ENCODE results near the gene MRPL23. TPM values are rescaled to one million over a fixed set of nuclear protein-coding genes. Genes with fewer than 3 reads are reported as not detected.

The MRPL23 gene
- total RNA-seq, 1 experiment from 2014 or later, result 76.3 TPM

DNA sequence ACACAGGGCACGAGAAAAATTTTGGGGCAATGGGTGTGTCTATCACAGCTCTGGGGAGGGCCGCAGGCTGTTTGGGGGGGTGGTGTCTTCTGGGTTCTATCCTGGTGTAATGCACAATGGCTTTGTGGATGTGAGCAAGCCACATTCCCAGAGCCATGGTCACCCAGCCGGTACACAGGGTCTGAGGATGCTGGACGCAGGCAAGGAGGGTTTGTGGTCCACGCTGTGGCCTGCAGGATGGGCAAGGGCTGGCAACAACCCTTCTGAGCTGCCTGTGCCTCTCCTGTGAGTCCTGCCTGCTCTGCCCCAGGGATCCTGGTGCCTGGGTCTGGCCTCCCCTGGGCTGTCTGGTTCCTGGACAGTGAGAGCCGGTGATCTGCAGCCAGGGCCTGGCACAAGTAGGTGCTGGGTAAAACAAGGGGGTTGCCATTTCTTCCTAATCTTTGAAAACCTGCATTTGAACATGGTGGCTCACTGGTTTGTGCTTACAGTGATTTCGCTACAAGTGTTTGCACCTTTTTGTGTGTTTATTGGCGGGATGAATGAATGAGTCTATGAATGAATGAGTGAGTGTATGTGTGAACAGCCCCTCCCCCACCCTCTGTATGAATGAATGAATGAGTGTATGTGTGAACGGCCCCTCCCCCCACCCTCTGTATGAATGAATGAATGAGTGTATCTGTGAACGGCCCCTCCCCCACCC is 4.4 kb upstream of the MRPL23 start:
- intact Hi-C loops (cut with micrococcal nuclease; ENCODE audit: unreplicated experiment), result no loop called here
- Histone ChIP-seq H3K4me3 (no peak overlapping the region), H3K27ac (no peak overlapping the region), H3K79me2 (ENCODE audit: low read depth) (no peaks in the 10 kb centered on the region), H2AFZ (no peak overlapping the region), H3K27me3 (ENCODE audit: insufficient read depth, low read depth) (no peaks in the 10 kb centered on the region; the same call in 1 of the 2 replicates), H3K9me2 (ENCODE audit: insufficient read depth) (no peaks in the 10 kb centered on the region), H4K20me1 (ENCODE audit: insufficient read depth) (no peaks in the 10 kb centered on the region), H3F3A (ENCODE audit: insufficient read depth, low read depth) (no peaks in the 10 kb centered on the region), H3K9me3 (ENCODE audit: insufficient read depth, low read depth) (no peaks in the 10 kb centered on the region), H3K36me3 (ENCODE audit: low read depth) (no peaks in the 10 kb centered on the region), H3K4me2 (no peak overlapping the region), H3K4me1 (replicated peaks; ENCODE audit: insufficient read depth) (no peaks in the 10 kb centered on the region)
- ChIA-PET POLR2A (ENCODE audit: unreplicated experiment) (no interaction called here), CTCF (no interaction called here)
- no peak for DNase-seq
- no TSS peak for BruUV-seq (replicated peaks)
- TF ChIP-seq, protein P1, sequence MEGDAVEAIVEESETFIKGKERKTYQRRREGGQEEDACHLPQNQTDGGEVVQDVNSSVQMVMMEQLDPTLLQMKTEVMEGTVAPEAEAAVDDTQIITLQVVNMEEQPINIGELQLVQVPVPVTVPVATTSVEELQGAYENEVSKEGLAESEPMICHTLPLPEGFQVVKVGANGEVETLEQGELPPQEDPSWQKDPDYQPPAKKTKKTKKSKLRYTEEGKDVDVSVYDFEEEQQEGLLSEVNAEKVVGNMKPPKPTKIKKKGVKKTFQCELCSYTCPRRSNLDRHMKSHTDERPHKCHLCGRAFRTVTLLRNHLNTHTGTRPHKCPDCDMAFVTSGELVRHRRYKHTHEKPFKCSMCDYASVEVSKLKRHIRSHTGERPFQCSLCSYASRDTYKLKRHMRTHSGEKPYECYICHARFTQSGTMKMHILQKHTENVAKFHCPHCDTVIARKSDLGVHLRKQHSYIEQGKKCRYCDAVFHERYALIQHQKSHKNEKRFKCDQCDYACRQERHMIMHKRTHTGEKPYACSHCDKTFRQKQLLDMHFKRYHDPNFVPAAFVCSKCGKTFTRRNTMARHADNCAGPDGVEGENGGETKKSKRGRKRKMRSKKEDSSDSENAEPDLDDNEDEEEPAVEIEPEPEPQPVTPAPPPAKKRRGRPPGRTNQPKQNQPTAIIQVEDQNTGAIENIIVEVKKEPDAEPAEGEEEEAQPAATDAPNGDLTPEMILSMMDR (conservative IDR thresholded peaks at IDR 0.05), result no peak
- no peak for TF ChIP-seq EZH2 (IDR thresholded peaks at IDR 0.05; ENCODE audit: low read depth)

DNA sequence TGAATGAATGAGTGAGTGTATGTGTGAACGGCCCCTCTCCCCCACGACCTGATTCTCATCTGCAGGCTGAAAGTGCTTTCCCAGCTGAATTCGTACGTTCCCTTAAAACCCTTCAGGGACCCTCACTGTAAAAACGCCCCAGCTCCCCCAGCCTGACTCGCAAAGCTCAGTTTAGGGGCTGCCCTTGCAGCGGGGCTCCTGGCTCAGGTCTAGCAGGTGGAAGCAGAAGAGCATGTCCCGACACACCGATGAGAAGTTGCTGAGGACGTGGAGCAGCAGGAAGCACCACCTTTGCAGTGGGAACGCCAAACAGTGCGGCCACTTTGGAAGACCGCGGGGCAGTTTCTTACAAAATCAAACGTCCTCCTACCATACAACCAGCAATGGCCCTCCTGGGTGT is 3.6 kb upstream of the MRPL23 start:
- intact Hi-C loops (cut with micrococcal nuclease; ENCODE audit: unreplicated experiment), result no loop called here
- H2AFZ ChIP-seq, result no peak overlapping the region
- no peaks in the 10 kb centered on the region for H3K79me2 ChIP-seq (ENCODE audit: low read depth)
- no peak for TF ChIP-seq EZH2 (IDR thresholded peaks at IDR 0.05; ENCODE audit: low read depth)
- TF ChIP-seq, protein P1 (conservative IDR thresholded peaks at IDR 0.05), result no peak
- no peaks in the 10 kb centered on the region for H3K27me3 ChIP-seq (ENCODE audit: insufficient read depth, low read depth)
- ChIA-PET CTCF (interaction anchor here (0.6 kb wide), 1 partner anchor 179 kb away, joined by 7 read pairs; no protein-coding TSS in a partner anchor), POLR2A (ENCODE audit: unreplicated experiment) (no interaction called here)
- H4K20me1 ChIP-seq (ENCODE audit: insufficient read depth), result no peaks in the 10 kb centered on the region
- no peaks in the 10 kb centered on the region for H3K9me2 ChIP-seq (ENCODE audit: insufficient read depth)
- no peak overlapping the region for H3K27ac ChIP-seq
- no peaks in the 10 kb centered on the region for H3K9me3 ChIP-seq (ENCODE audit: insufficient read depth, low read depth)
- no peaks in the 10 kb centered on the region for H3F3A ChIP-seq (ENCODE audit: insufficient read depth, low read depth)
- no peaks in the 10 kb centered on the region for H3K36me3 ChIP-seq (ENCODE audit: low read depth)
- no peak overlapping the region for H3K4me3 ChIP-seq
- no peaks in the 10 kb centered on the region for H3K4me1 ChIP-seq (replicated peaks; ENCODE audit: insufficient read depth)
- no peak overlapping the region for H3K4me2 ChIP-seq
- no TSS peak for BruUV-seq (replicated peaks)
- DNase-seq, result no peak

DNA sequence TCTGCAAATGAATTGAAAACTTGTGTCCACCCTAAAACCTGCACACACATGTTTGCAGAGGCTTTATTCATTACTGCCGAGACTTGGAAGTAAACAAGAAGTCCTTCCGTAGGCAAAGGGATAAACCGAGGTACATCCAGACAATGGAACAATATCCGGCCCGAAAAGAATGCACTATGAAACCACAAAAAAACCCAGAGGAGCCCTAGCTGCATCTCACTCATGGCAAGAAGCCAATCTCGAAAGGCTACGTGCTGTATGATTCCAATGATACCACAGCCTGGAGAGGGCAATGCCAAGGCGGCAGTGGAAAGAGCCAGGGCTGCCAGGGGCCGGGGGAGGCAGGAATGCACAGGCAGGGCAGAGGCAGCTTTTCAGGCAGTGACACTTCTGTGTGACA is 3.2 kb upstream of the MRPL23 start:
- no peaks in the 10 kb centered on the region for H4K20me1 ChIP-seq (ENCODE audit: insufficient read depth)
- H3K9me3 ChIP-seq (ENCODE audit: insufficient read depth, low read depth), result no peaks in the 10 kb centered on the region
- DNase-seq, result peak in 1 of 2 experiments; percentile 44
- no peak overlapping the region for H2AFZ ChIP-seq
- no peaks in the 10 kb centered on the region for H3K4me1 ChIP-seq (replicated peaks; ENCODE audit: insufficient read depth)
- CTCF ChIA-PET, result interaction anchor here (0.6 kb wide), 1 partner anchor 180 kb away, joined by 7 read pairs; no protein-coding TSS in a partner anchor
- POLR2A ChIA-PET (ENCODE audit: unreplicated experiment), result no interaction called here
- no peaks in the 10 kb centered on the region for H3K79me2 ChIP-seq (ENCODE audit: low read depth)
- no peaks in the 10 kb centered on the region for H3K36me3 ChIP-seq (ENCODE audit: low read depth)
- TF ChIP-seq, protein P1 (conservative IDR thresholded peaks at IDR 0.05), result no peak
- no peak for TF ChIP-seq EZH2 (IDR thresholded peaks at IDR 0.05; ENCODE audit: low read depth)
- no peak overlapping the region for H3K4me2 ChIP-seq
- no peaks in the 10 kb centered on the region for H3F3A ChIP-seq (ENCODE audit: insufficient read depth, low read depth)
- BruUV-seq (replicated peaks), result no TSS peak
- H3K27ac ChIP-seq, result no peak overlapping the region
- H3K9me2 ChIP-seq (ENCODE audit: insufficient read depth), result no peaks in the 10 kb centered on the region
- H3K4me3 ChIP-seq, result no peak overlapping the region
- H3K27me3 ChIP-seq (ENCODE audit: insufficient read depth, low read depth), result no peaks in the 10 kb centered on the region
- intact Hi-C loops (cut with micrococcal nuclease; ENCODE audit: unreplicated experiment), result no loop called here
